HuH-7.5 (cell line): ENCODE results near the gene HOXA3.

Experiments
- DNase-seq: peaks from one replicate; pipeline ENCODE4 v3.0.0; 2011; ENCODE audit warnings: low spot score

HOXA3 gene

DNA sequence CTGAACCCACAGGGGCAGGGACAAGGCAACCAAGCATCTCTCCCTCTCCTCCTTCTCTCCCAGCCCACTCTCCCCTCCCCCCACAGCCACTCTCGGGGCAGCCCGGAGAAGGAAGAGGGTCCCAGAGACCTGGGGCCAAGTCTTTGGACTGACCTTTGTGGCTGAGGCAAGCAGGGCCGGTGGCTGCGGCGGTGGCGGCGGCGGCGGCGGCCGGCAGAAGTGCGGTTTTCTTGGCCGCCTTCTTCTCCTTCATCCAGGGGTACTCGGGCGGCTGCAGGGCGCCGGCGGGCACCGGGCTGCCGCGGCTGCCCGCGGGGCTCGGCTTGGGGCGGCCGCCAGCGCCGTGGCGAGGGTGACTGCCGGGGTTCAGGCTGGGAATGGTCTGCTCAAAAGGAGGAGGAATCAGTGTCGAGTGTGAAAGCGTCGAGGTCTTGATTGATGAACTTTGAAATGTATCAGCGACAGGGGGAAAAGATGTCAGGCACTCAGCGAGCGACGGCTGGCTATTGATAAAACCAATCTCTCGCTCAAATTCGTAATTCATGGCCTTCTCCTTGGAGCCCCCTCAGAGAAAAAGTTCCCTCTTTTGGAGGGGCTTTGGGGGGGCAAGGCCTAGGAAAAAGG, 50.3 kb downstream of the HOXA3 start:
- DNase-seq, result no peak

DNA sequence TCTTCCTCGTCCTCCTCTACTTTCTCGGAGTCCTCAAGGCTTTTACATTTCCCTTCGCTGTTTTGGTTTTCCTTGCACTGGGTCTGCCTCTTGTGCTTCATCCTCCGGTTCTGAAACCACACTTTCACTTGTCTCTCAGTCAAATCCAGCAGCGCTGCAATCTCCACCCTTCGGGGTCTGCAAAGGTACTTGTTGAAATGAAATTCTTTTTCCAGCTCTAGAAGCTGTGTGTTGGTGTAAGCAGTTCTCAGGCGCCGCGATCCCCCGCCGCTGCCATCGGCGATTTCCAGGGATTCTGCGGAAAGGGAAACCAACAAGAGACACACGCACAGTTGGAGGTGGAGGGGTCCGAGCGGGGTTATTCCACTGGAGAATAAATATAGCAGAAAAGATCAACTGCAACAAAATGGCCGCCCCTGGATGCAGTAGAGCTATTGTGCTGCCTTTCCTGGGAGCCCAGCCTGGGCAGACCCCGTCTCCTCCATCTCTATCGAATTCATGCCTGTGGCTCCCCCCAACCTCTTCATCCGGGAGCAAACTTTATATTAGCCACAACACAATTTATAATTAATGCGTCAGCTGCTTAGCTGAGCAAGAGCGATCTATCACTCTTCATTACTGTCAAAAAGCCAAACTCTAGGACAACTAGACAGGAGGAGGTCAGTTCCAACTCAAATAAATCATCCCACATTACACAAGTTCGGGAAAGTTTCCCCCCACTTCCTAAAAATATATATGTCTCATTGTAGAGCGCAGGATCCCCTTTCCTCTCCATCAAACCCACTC, 51.0 kb downstream of the HOXA3 start:
- DNase-seq, result no peak

DNA sequence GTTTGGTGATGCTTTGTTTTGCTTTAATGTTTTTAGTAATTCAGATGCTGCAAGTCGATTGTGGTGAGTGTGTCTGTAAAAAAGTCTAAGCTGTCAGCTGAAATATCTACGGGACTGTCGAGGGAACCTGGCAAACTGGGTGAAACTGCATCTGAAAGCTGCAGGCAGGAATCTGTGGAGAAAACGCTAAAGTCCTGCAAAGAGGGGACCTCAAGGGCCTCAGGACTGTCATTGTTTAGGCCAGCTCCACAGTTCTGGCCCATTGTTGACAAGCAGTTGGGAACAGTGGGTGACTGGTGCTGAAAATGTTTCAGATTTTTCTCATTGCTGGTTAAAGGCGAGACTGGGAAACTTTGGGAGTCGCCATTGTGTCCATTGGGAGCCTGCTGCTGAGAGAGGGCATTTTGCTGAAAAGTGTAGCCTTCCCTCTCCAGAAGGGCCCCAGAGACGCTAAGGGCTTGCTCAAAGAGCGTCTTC, 51.7 kb downstream of the HOXA3 start:
- no peak for DNase-seq

DNA sequence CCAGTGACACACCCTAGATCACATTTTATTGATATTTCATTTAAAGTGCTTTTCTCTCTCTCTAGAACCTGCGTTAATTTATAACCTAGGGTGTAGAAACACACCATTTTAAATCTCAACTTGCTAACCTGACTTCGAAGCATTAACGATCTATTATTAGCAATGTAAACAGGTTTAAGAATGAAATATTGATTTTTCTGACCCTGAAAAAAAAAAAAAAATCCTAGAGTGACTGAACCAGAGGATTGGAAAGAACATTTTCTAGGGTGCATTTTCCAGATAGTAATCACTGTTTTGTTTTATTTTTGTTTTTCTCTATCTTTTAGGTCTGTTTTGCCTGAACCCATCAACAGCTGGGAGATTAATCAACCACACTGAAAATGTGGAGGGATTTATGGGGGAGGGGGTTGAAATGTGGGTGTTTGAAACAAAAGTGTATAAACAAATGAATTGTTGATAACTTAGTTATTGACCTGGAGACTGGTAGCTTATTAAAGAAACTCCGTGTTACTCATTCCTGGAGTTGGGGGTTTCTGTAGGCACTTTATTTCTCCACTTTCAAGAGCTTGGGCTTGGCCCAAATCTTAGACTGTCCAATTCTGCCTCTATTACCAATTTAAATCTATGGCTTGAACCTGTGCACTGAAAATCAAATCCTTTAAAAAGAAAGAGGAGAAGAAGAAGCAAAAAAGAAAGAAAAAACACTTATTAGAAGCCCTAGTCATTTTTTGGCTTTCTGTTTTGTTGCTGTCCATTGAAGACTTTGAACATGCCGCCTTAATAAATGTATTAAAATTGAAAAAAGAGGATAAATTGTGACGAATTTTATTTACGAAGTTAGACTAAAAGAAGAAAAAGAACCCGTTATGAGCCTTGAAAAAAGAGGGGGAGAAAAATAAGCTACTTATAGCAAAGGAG, 52.7 kb downstream of the HOXA3 start:
- no peak for DNase-seq

DNA sequence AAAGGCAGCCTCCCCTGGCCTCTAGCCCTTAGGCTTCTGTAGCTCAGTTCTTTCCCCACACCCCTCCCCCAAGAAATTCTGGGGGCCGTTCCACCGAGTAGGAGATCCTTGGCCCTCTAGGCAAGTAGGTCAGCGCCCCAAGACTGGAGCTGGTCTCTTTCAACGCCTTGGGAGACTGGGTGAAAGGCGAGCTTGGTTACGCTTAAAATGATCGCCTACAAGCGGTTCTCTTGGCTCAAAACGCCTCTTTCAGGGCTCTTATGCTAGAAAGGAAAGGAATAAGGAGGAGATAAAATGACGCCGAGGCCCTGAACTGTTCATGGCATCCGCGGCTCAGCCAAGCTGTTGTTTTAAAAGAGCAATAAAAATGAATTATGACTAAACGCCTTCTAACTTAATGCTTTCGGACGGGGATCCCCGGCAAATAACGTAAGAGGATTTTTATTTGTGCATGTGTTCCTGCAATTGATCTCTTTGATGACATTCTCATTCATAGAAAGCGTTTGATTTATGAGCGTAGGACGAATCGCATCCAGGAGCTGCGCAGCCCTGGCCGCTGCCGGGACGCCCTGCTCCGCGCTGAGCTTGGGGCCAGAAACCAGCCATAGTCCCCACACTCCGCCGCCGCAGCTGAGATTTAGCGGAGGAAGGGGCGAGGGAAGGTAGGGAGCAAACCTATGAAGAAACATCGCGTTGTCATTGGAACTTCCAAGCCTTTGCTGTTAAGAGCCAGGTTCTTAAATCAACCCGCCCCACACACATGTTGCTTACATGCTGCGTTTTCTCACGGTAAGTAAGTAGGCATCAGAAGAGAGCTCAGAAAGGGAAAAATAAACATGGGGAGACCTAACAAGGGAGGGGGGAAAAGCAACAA, 53.6 kb downstream of the HOXA3 start:
- DNase-seq, result no peak

DNA sequence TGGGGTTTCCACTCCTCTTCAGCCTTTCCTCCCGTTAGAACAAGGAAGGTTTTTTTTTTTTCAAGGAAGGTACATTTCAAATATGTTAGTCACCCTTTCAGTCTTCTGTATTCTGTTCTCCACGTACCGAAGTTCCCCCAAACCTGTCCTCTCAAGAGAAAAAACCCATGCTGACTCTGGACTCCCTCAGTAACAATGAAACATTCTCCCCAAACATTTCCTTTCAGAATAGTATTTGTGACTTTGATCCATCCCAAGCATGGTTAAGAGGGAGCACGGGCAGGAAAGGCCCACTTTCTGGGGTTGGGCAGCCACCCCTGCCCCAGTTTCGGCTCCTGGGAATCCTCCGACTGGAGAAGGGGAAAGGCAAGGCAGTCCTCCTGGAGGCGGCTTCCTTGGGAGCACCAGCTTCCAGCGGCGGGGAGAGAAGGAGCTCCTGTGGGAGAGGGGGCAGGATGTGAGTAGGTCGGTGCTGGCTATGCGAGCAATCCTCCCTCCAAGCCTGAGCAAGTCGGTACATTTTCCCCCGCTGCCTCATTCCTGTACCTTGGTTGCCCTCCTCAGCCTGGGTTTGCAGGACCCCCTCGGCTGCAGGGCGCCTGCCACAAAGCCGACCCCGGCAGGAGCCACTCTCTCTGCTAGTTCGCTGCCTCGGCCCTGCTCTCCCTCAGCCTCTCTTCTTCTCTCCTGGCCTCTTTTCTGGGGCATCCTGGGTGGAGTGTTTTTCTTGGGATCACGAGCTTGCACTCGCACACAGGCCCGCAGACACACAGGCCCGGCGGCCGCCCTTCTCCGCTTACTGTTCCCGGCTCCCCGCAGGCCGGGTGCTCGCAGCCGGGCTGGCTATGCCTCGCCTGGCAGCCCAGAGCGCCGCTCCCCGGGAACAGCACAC, 54.5 kb downstream of the HOXA3 start:
- no peak for DNase-seq

DNA sequence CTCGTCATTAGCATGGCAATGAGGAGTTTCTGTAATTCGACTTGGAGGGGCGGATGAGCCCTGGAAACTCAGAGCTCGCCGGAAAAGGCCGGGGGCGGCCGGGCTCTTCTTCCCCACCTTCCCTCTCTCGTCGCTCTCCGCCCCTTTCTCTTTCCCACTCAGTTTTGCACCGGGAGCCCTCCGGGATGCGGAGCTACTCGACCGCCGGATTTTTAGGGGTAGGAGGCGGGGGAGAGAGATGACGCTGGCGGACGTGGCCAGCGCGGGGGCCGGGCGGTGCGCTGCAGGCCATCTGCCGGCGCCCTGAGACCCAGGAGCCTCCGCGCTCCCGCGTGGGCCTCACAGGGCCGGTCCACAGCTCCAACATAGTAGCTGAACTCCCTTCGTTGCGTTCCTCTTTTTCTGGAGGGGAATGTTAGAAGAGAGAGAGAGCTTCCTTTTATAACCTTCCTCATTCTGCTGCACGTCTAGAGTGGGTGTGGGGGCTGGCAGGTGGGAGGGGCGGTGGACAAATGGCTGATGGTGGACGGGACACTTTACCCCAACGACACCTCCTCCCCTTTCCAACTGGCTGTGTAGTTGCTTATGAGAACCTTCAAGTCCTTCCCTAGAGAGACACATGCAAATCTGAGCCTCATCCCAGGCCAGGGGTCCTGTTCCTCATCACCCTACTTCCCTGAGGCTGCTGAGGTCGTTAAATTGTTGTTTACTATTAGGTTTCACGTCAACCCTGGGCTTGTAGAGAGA, 55.4 kb downstream of the HOXA3 start:
- DNase-seq, result no peak

DNA sequence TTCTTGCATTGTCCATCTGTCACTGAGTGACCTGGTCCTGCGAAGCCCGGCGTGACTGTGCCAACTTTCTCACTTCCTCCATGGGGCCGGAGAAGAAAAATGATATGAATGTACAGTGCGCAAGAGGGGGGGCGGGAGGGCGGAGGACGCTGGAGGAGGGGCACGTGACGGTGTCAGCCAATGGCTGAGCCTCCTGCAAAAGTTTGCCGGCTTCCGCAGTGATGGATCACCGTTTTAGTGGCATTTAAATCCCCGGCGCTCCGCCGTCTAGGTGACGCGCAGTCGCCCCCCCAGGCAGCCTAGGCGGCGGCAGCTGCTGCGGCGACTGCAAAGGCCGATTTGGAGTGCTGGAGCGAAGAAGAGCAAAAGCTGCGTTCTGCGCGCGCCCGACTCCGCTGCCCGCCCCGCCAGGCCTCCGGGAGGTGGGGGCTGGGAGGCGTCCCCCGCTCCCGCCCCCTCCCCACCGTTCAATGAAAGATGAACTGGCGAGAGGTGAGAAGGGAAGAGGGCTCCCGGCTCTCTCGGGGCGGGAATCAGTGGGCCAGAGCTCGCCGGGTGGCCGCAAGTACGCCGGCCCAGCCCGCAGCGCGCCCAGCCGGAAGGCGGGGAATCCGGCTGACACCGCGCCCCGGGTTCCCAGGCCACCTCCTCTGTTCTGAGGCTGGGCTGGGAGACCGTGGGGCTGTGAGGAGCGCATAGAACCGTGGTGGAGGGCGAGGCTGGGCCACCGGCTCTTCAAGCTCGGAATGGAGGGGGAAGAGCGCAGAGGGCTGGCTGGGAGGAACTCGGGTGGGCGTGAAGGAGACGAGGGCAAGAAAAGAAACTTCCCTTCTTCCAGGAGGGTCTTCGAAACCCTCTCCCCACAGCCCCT, 56.3 kb downstream of the HOXA3 start, which contains the start of gene HOXA1:
Gene HOXA1 (minus strand): TSS at position 104 of the 871 bp plus-strand sequence. CDS start 88 bp downstream, at position 16.
- peak; percentile 95 for DNase-seq

DNA sequence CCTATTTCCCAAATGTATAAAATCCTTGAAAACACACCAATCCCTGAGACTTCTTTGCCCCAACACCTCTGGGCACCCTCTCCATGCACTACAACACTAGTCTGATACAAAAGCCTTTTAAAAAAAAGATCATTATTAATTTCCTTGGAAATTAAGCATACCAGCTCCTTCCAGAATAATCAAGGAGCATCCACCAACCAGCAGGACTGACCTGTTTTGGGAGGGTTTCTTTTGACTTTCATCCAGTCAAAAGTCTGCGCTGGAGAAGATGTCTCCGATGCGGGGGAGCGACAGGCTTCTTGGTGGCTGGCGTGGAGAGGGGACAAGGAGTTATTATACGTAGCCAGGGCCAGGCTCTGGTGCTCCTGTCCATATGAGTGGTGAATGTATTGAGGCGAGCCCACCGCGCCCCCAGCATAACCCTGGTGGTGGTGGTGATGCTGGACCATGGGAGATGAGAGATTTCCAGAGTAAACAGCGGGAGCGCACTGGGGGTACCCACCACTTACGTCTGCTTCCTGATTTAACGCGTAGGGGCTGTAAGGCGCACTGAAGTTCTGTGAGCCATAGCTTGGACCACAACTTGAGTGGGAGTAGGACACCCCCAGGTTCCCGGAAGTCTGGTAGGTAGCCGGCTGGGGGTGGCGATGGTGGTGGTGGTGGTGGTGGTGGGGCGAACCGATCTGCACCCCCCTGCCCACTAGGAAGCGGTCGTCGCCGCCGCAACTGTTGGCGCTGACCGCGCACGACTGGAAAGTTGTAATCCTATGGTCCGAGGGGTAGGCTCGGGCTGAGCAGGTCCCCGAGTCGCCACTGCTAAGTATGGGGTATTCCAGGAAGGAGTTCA, 57.1 kb downstream of the HOXA3 start:
- no peak for DNase-seq

DNA sequence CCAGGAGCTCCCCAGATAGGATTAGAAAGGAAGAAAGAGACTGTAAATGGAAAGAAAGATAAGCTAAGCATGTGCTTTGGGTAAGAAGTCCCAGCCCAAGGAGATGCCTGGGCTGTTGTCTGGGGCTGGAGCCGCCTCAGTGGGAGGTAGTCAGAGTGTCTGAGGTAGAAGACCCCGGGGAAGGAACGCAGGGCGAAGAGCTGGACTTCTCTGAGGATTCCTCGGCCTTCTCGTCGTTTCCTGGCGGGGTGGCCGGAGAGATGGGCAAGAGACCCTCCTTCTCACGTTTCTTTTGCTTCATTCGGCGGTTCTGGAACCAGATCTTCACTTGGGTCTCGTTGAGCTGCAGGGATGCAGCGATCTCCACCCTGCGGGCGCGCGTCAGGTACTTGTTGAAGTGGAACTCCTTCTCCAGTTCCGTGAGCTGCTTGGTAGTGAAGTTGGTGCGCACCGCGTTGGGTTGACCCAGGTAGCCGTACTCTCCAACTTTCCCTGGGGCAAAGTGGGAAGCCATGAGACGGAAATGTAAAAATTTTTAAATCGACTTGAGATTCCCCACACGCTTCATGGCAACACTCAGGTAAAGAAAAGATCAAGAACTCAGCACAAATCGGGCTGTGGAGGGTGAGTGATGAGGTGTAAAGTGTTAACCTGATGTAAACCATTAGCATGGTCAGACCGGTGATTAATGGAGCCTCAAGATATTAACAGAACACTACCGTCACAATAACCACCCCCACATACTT, 57.9 kb downstream of the HOXA3 start:
- no peak for DNase-seq

DNA sequence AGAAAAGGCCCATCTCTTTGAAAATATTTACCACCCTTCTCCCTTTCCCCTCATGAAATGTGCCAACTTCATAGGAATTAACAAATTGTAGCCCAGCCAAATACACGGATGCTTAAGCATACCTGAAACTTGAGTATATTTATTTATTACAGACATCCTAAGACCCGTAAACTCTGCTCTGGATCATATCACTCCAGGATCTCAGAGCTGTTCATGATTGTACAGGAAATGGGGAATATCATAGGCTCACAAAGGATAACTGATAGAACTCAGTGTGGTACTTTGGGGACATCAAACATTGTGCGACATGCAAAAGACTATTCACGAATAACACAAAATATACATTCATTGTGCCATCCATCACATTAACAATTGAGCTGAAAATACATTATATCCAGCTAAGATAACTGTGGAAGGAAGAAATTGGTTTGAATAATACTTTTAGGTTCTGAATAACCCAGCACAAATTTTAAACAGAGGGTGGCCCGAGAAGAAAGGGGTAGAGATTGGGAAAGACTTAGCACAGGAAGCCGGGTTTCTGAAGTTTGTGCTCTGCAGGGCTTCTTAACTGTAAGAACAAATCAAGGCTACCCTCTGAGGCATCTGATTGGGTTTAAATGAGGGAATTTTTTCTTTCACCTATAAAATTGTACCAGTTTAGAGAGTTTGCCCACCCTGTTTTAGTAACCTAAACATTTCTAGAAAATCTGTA, 59.0 kb downstream of the HOXA3 start:
- no peak for DNase-seq

DNA sequence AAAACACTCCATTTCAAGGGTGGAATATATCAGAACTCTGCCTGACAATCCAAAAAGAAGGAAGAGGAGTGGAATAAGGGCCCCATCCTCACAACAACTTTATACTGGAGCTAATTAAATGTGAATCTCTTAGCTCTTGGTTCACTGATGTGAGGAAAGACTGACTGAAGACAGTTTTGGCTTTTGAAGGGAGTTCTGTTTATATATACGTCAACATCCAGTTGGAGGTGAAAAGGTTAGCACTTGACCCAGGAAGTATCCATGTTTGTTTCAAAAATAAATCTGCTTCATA, 59.6 kb downstream of the HOXA3 start:
- DNase-seq, result no peak

DNA sequence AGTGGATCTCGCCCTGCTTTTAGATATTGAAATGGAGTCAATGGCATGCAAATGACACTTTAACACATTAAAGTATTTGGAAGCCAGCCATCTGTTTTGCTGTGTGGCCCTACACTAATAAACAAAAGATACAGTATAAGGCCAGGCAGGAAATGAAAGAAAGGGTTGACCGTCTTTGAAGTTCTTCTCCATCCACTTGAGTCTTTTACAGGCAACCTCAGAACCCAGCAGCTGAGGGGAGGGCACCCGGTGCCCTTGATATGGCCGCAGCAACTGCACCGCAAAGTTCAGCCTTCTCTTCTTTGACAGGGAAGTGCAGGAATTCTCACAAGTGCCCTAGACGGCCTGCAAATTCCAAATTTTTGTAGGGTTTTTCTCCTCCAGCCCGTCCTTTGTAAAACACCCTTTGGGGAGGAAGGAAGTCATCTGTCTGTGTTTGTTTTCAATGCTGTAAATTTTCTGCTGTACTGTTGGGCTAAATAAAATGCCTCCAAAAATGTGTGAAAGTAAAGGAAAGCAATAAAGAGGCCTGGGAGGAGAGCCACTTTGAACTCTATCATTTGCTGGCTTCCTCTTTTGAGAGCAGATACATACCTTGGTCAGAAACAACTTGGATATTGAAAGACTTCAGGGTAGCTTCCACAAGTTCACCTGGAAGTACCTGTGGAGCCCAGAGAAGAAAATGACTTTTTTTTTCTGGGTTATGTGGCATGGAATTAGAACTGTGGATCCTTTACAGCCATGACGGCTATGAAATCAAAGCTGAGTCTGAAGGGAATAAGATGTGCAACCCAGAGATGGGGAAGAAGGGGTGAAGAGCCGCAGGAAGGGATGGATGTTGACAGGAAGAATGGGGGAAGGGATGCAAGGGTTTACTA, 60.2 kb downstream of the HOXA3 start:
- DNase-seq, result no peak

DNA sequence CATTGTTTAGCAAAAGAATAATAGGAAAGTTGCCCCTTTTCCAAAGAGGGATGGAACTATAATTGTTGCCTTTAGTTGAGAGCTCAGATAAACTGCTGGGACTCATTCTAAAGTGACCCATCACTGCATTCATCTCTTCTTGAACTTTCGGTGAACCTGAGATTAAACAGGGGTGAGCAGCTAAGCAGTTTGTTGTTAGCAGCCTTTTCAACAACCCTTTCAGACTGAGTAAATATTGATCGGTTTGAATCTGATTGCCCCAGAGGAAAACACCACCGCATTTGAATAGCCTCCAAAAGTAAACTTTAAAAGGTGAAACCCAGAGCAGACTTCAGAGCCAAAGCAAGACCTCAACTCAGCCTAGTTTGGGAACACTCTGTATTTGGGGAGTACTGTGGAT, 61.3 kb downstream of the HOXA3 start:
- DNase-seq, result peak; percentile 42
